Osteoblast (primary cell): ENCODE measurements around the gene SEPTIN2. TPM values are rescaled to one million over a fixed set of nuclear protein-coding genes. Genes with fewer than 3 reads are reported as not detected.
A peak's percentile ranks its signal among the peaks of the same experiment; 100 is the strongest.

ENCODE experiments used
- DNase-seq: peaks from one replicate; pipeline ENCODE4 v3.0.0; 2011; ENCODE audit warnings: low spot score, mixed read lengths; ENCODE audit not compliant: insufficient read length; ENCODE audit errors: missing footprints
- H2AFZ ChIP-seq: 2 replicates; pipeline ENCODE4 v1.6.0; 2011; ENCODE audit warnings: mild to moderate bottlenecking, low read length
- H3K27ac ChIP-seq: 2 replicates; pipeline ENCODE4 v1.5.1; 2011; ENCODE audit warnings: mild to moderate bottlenecking, low read depth, low read length, moderate library complexity
- H3K27me3 ChIP-seq: 2 replicates; pipeline ENCODE4 v1.6.0; 2012; ENCODE audit warnings: mild to moderate bottlenecking, control low read depth, inconsistent platforms, low read length, moderate library complexity; ENCODE audit not compliant: insufficient read depth
- H3K36me3 ChIP-seq: 2 replicates; pipeline ENCODE4 v1.5.1; 2011; ENCODE audit warnings: mild to moderate bottlenecking, low read length, control low read depth, moderate library complexity; ENCODE audit not compliant: insufficient read depth
- H3K4me1 ChIP-seq: 2 replicates; pipeline ENCODE4 v1.5.1; 2011; ENCODE audit warnings: mild to moderate bottlenecking, low read length, control low read depth, moderate library complexity; ENCODE audit not compliant: insufficient read depth
- H3K4me2 ChIP-seq: 2 replicates; pipeline ENCODE4 v1.6.0; 2011; ENCODE audit warnings: mild to moderate bottlenecking, low read length; ENCODE audit not compliant: insufficient read depth
- H3K4me3 ChIP-seq: fragments of 200-600 bp; sonication (generic); 3 replicates; pipeline ENCODE4 v1.5.1; 2012; ENCODE audit warnings: mild to moderate bottlenecking, low read length, inconsistent platforms; ENCODE audit not compliant: insufficient read depth
- H3K79me2 ChIP-seq: 2 replicates; pipeline ENCODE4 v1.6.0; 2012; ENCODE audit warnings: mild to moderate bottlenecking, low read length, control low read depth, inconsistent platforms; ENCODE audit not compliant: insufficient read depth
- H3K9me3 ChIP-seq: 2 replicates; pipeline ENCODE4 v1.5.1; 2011; ENCODE audit warnings: low read depth, low read length, control low read depth
- H4K20me1 ChIP-seq: 2 replicates; pipeline ENCODE4 v1.6.0; 2012; ENCODE audit warnings: mild to moderate bottlenecking, low read length, control low read depth; ENCODE audit not compliant: insufficient read depth
- total RNA-seq: library from RNA; depleted of rRNA; stranded (reverse); fragments of >200 nt; gene quantifications from 2 replicates; pipeline ENCODE4 v1.2.3, GENCODE V29; 2012
- TF ChIP-seq, protein P1 (sequence below): IDR thresholded peaks from 2 replicates; pipeline ENCODE4 v1.5.1; 2011; ENCODE audit warnings: mild to moderate bottlenecking, low read depth, low read length, moderate library complexity; ENCODE audit errors: extremely low read depth

The SEPTIN2 gene
- total RNA-seq, 1 donor = 418 TPM

- TF ChIP-seq, protein P1, sequence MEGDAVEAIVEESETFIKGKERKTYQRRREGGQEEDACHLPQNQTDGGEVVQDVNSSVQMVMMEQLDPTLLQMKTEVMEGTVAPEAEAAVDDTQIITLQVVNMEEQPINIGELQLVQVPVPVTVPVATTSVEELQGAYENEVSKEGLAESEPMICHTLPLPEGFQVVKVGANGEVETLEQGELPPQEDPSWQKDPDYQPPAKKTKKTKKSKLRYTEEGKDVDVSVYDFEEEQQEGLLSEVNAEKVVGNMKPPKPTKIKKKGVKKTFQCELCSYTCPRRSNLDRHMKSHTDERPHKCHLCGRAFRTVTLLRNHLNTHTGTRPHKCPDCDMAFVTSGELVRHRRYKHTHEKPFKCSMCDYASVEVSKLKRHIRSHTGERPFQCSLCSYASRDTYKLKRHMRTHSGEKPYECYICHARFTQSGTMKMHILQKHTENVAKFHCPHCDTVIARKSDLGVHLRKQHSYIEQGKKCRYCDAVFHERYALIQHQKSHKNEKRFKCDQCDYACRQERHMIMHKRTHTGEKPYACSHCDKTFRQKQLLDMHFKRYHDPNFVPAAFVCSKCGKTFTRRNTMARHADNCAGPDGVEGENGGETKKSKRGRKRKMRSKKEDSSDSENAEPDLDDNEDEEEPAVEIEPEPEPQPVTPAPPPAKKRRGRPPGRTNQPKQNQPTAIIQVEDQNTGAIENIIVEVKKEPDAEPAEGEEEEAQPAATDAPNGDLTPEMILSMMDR = no peak
- no peak overlapping the region for H2AFZ ChIP-seq
- no peak overlapping the region for H3K4me2 ChIP-seq
- H3K9me3 ChIP-seq = no peaks in the 10 kb centered on the region
- H3K4me3 ChIP-seq = no peak overlapping the region
- no peaks in the 10 kb centered on the region for H3K36me3 ChIP-seq
- H3K27ac ChIP-seq = no peak overlapping the region
- DNase-seq = no peak
- no peaks in the 10 kb centered on the region for H3K27me3 ChIP-seq
- H4K20me1 ChIP-seq = peaks cover 63% of the 10 kb centered on the region
- peaks cover 5% of the 10 kb centered on the region for H3K4me1 ChIP-seq
- H3K79me2 ChIP-seq = peaks cover 97% of the 10 kb centered on the region
These were observed 12.7 kb upstream of the SEPTIN2 start for GRCh38 chr2:241302759-241303651.

DNA sequence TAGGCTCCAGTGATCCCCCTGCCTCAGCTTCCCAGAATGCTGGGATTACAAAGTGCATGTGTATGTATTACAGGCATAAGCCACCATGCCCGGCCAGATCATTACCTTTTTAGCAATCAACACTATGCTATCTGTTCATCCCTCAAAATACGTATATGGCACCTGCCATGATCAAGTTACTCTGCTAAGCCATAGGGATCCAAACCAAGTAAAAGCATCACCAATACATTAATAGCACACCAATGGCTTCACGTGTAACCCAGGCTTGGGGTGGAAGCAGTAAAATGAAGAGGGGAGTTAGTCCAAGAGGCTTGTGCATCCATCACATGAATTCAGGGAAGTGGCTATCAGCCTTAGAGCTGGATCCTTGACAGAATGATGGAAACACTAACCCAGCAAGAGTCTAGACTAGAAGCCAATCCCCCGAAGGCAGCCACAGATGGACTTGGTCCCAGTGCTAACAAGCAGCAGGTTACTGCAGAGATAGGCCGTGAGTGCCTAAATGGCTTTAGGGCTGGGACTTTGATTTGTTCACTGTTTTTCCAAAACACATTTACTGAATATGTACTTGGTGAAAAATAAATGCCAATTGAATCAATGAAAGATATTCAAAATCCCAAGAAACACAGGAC, 11.6 kb upstream of the SEPTIN2 start:
- Histone ChIP-seq H3K36me3 (no peaks in the 10 kb centered on the region), H3K4me3 (no peak overlapping the region), H4K20me1 (peaks cover 66% of the 10 kb centered on the region), H3K4me2 (no peak overlapping the region), H2AFZ (no peak overlapping the region), H3K4me1 (peaks cover 14% of the 10 kb centered on the region), H3K27ac (no peak overlapping the region), H3K27me3 (no peaks in the 10 kb centered on the region), H3K79me2 (peaks cover 97% of the 10 kb centered on the region), H3K9me3 (no peaks in the 10 kb centered on the region)
- TF ChIP-seq, protein P1 = no peak
- DNase-seq = no peak

DNA sequence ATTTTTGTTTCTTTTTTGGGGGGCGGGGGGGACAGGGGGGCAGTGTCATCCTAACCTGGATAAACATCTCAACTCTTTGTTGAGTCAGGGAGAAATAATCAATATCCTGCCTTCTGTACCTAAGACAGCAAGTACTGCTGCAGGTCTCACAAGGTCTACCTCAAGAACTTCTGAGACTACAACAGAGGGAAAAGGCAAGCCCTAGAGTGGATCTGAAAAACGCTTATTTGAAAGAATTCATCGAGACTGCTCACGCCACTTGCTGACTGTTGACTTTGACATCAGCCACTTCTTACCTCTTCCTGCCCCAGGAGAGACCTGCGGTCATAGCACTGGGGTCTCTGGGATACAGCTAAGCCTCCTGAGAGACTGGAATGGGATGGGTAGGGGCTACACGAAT, 8.7 kb upstream of the SEPTIN2 start:
- H3K4me3 ChIP-seq = no peak overlapping the region
- H2AFZ ChIP-seq = no peak overlapping the region
- peaks cover 26% of the 10 kb centered on the region for H3K4me1 ChIP-seq
- no peaks in the 10 kb centered on the region for H3K9me3 ChIP-seq
- H3K27me3 ChIP-seq = no peaks in the 10 kb centered on the region
- no peak for DNase-seq
- H3K79me2 ChIP-seq = peaks cover 99% of the 10 kb centered on the region
- peaks cover 80% of the 10 kb centered on the region for H4K20me1 ChIP-seq
- no peaks in the 10 kb centered on the region for H3K36me3 ChIP-seq
- H3K27ac ChIP-seq = no peak overlapping the region
- TF ChIP-seq, protein P1 = no peak
- H3K4me2 ChIP-seq = no peak overlapping the region

DNA sequence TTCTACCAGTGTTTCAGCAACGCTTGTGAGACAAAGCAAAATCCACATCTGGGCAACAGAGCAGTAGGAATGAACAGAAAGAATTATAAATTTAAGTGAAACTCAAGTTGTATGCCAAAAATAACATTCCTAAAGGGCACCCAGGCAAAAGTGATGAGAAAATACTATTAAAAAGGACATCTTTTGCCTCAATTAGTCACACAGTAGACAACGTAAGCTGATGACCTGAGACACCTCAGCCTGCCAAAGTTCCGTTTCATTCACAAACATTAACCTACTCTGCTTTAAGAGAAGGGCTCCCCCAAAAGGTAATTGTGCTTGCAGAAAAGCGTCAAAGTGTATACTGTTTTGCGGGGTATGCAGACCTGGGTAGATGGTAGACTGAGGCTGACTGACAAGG, 7.5 kb upstream of the SEPTIN2 start:
- Histone ChIP-seq H3K9me3 (no peaks in the 10 kb centered on the region), H3K27me3 (no peaks in the 10 kb centered on the region), H2AFZ (no peak overlapping the region), H3K4me3 (no peak overlapping the region), H3K27ac (peak overlapping the region; percentile 30), H3K4me2 (no peak overlapping the region), H3K36me3 (no peaks in the 10 kb centered on the region), H4K20me1 (peaks cover 75% of the 10 kb centered on the region), H3K79me2 (peaks cover 99% of the 10 kb centered on the region), H3K4me1 (peaks cover 27% of the 10 kb centered on the region)
- peak; percentile 86 for DNase-seq
- TF ChIP-seq, protein P1 = no peak
